HEK293 (cell line): ENCODE results near the gene RNF31.

Source experiments
- ATF2 ChIP-seq: fragments of 450-650 bp; formaldehyde crosslinking; IDR thresholded peaks from 2 replicates; pipeline ENCODE4 v1.5.1; 2016; ENCODE audit warnings: missing biosample characterization, missing genetic modification characterization, low read depth
- CTCF ChIP-seq: fragments of 450-650 bp; formaldehyde crosslinking; IDR thresholded peaks from 2 replicates; pipeline ENCODE4 v1.5.1; 2016; ENCODE audit warnings: missing biosample characterization, missing genetic modification characterization
- HOXA7 ChIP-seq: sonication (generic); formaldehyde crosslinking; IDR thresholded peaks from 2 replicates; pipeline ENCODE4 v1.8.1; 2022; ENCODE audit warnings: missing genetic modification reagents, borderline replicate concordance
- KLF17 ChIP-seq: fragments of 450-650 bp; formaldehyde crosslinking; IDR thresholded peaks from 2 replicates; pipeline ENCODE4 v1.5.1; 2016; ENCODE audit warnings: missing biosample characterization, missing genetic modification characterization
- PATZ1 ChIP-seq: fragments of 450-650 bp; formaldehyde crosslinking; IDR thresholded peaks from 2 replicates; pipeline ENCODE4 v1.5.1; 2016; ENCODE audit warnings: missing biosample characterization, missing genetic modification characterization
- ZBTB8A ChIP-seq: fragments of 450-650 bp; formaldehyde crosslinking; IDR thresholded peaks from 2 replicates; pipeline ENCODE4 v1.5.1; 2016; ENCODE audit warnings: missing biosample characterization, missing genetic modification characterization
- ZSCAN5A ChIP-seq: fragments of 450-650 bp; formaldehyde crosslinking; IDR thresholded peaks from 2 replicates; pipeline ENCODE4 v1.5.1; 2016; ENCODE audit warnings: missing biosample characterization, missing genetic modification characterization

- no peak for TF ChIP-seq KLF17 (tag by site-specific recombination)
- TF ChIP-seq ZBTB8A = no peak
- TF ChIP-seq CTCF = no peak
- TF ChIP-seq ATF2 = no peak
- no peak for TF ChIP-seq ZSCAN5A
- no peak for TF ChIP-seq HOXA7 (CRISPR knock-in tag)
- TF ChIP-seq PATZ1 (tag by site-specific recombination) = no peak
Measured at GRCh38 chr14:24206260-24207103, 59.2 kb downstream of the RNF31 start.
